Esophagus squamous epithelium (tissue), 5 donors: Measurements from ENCODE around the gene CELF2. TPM values are rescaled to one million over a fixed set of nuclear protein-coding genes. Genes with fewer than 3 reads are reported as not detected.

Experiments used
- DNase-seq: peaks from one replicate; lab custom pipeline; 2025; lab: John Stamatoyannopoulos, UW
- H3K27ac ChIP-seq, 4 donors: fragments of 200-600 bp; sonication (generic); one replicate each; pipeline ENCODE4 v1.5.1; 2016 to 2019; ENCODE audit warnings: mild to moderate bottlenecking in 1 of 4
- H3K27me3 ChIP-seq, 4 donors: fragments of 200-600 bp; sonication (generic); 1 replicate in 3 of 4; 2 replicates in 1 of 4; pipeline versions ENCODE4 v1.5.1 to v1.6.0; 2017 to 2021; ENCODE audit warnings: antibody characterized with exemption in 1 of 4
- H3K36me3 ChIP-seq, 3 donors: fragments of 200-600 bp; sonication (generic); one replicate each; pipeline ENCODE4 v1.5.1; 2016 to 2019
- H3K4me1 ChIP-seq, 3 donors: fragments of 200-600 bp; sonication (generic); one replicate each; pipeline ENCODE4 v1.5.1; 2017 to 2019
- H3K4me3 ChIP-seq, 4 donors: fragments of 200-600 bp; sonication (generic); 1 replicate in 3 of 4; 2 replicates in 1 of 4; pipeline ENCODE4 v1.5.1; 2016 to 2019; ENCODE audit warnings: mild to moderate bottlenecking in 2 of 4, moderate library complexity in 1 of 4
- H3K9me3 ChIP-seq, 3 donors: fragments of 200-600 bp; sonication (generic); one replicate each; pipeline ENCODE4 v1.5.1; 2016 to 2019
- POLR2A ChIP-seq, 4 donors: fragments of 450-650 bp; IDR thresholded peaks; one replicate each; pipeline ENCODE4 v1.6.1; 2017; ENCODE audit warnings: antibody characterized with exemption in 4 of 4, mild to moderate bottlenecking in 4 of 4, moderate library complexity in 3 of 4
- WGBS, 2 donors: methylation state at CpG; one replicate each; pipeline ENCODE4 v1.1.5; 2018; 5-methylcytosine and 5-hydroxymethylcytosine counted together
- intact Hi-C: fragments of 100-400 bp; cut with DNase I; formaldehyde crosslinking; loops from one replicate; pipeline ENCODE4 v1.15.0; 2022
- total RNA-seq, 4 donors: library from RNA; depleted of rRNA; stranded (reverse); fragments of >200 nt; gene quantifications; one replicate each; pipeline ENCODE4 v1.1.0, GENCODE V29; 2016
- TF ChIP-seq, protein P1 (sequence below), 6 experiments: fragments of 450-650 bp in 4 of 6; fragments of 200-600 bp in 2 of 6; sonication (generic) in 2 of 6; IDR thresholded peaks; one replicate each; pipeline ENCODE4 v1.5.1; 2016 to 2019; ENCODE audit warnings: antibody characterized with exemption in 6 of 6, mild to moderate bottlenecking in 4 of 6, moderate library complexity in 4 of 6
- donor health status: DM: yes; HTN: yes; CAD: no.

Gene CELF2
- total RNA-seq, 4 donors from 2014 or later: 4.2 to 62.4 (median 13.5) TPM

DNA sequence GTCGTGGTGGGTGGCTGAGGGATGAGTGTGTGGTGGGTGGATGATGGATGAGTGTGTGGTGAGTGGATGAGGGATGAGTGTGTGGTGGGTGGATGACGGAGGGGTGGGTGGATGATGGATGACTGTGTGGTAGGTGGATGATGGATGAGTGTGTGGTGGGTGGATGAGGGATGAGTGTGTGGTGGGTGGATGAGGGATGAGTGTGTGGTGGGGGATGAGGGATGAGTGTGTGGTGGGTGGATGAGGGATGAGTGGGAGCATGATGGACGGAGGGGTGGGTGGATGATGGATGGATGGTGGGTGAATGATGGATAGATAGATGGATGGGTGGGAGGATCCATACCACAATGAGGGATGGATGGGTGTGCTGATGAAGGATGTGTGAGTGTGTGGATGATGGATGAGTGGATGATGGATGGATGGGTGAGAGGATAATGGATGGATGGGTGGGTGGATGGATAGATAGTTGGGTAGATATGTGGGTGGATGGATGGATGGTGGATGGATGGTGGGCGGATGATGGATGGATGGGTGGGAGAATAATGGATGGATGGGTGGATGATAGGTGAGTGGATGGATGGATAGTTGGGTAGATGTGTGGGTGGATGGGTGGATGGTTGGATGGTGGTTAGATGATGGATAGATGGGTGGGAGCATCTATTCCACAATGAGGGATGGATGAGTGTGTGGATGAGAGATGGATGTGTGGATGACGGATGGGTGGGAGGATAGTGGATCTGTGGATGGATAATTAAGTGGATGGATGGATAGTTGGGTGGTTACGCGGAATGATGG is 266.8 kb downstream of the CELF2 start:
- TF ChIP-seq, protein P1, sequence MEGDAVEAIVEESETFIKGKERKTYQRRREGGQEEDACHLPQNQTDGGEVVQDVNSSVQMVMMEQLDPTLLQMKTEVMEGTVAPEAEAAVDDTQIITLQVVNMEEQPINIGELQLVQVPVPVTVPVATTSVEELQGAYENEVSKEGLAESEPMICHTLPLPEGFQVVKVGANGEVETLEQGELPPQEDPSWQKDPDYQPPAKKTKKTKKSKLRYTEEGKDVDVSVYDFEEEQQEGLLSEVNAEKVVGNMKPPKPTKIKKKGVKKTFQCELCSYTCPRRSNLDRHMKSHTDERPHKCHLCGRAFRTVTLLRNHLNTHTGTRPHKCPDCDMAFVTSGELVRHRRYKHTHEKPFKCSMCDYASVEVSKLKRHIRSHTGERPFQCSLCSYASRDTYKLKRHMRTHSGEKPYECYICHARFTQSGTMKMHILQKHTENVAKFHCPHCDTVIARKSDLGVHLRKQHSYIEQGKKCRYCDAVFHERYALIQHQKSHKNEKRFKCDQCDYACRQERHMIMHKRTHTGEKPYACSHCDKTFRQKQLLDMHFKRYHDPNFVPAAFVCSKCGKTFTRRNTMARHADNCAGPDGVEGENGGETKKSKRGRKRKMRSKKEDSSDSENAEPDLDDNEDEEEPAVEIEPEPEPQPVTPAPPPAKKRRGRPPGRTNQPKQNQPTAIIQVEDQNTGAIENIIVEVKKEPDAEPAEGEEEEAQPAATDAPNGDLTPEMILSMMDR (IDR thresholded peaks at IDR 0.05): no peak
- TF ChIP-seq POLR2A (IDR thresholded peaks at IDR 0.05): no peak
- H3K27ac ChIP-seq: no peak overlapping the region
- peaks cover 3 to 46% (median 5%) of the 10 kb centered on the region in 3 donors for H3K36me3 ChIP-seq
- intact Hi-C loops: no loop called here
- H3K27me3 ChIP-seq: no peaks in the 10 kb centered on the region
- DNase-seq: no peak
- WGBS, 2 donors: 78 to 79% methylated on average over 7 of the region's 7 CpGs
- no peak overlapping the region for H3K4me3 ChIP-seq
- H3K9me3 ChIP-seq: no peaks in the 10 kb centered on the region
- H3K4me1 ChIP-seq: no peaks in the 10 kb centered on the region

DNA sequence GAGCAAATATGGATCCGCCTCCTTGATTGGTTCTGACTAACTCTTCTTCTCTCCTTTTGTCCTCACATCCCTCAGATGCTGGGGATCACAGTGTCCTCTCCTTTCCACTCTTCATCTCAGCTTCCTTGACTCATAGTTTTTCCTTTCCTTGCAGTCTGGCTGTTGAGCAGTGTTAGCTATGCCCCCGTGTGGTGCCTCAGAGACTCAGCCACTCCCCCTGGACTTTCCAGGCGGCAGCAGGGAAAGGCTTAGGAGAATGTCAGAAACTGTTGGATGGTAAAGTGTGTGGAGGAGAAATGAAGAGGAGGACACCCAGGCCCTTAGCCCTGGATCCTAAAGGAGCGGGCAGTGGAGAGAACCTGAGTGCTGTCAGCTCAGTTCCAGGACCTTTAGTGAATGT is 267.5 kb downstream of the CELF2 start:
- Histone ChIP-seq H3K27ac (no peak overlapping the region), H3K9me3 (no peaks in the 10 kb centered on the region), H3K4me3 (no peak overlapping the region), H3K4me1 (no peaks in the 10 kb centered on the region), H3K27me3 (no peaks in the 10 kb centered on the region), H3K36me3 (peaks cover 3 to 44% (median 5%) of the 10 kb centered on the region in 3 donors)
- DNase-seq: no peak
- intact Hi-C loops: no loop called here
- no peak for TF ChIP-seq POLR2A (IDR thresholded peaks at IDR 0.05)
- TF ChIP-seq, protein P1 (IDR thresholded peaks at IDR 0.05): no peak
- WGBS, 2 donors: 84 to 98% methylated on average over 2 to 3 of the region's 4 CpGs

DNA sequence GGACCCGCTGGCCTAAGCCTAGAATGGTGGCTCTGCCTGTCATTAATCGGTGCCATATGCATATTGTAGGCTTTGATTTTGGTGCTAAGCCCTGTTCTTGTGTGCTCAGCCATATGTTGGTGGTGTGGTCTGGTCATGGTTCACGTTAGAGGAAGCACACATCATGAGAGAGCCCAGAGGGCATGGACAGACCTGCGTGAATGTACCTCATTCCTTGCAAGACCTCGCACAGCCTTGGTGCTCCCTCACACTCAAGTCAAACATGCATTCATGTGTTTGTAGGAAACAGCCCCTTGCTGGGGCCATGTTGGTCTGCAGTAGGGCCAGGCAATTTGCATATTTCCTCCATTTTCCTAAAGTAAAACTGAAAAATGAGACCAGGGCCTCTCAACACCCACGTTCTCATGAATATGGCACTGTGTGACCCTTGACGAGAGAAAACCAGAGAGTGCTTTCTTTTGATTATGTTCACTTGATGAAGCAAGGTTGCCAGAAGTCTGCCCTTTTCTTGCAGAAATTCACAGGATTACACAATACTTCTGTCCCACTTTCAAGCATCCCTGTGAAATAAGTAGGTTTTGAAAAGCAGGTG is 268.7 kb downstream of the CELF2 start:
- no peak overlapping the region for H3K27ac ChIP-seq
- H3K36me3 ChIP-seq: peaks cover 3 to 38% (median 5%) of the 10 kb centered on the region in 3 donors
- 74 to 79% methylated on average over 5 to 6 of the region's 7 CpGs for WGBS, 2 donors
- intact Hi-C loops: no loop called here
- no peak for TF ChIP-seq POLR2A (IDR thresholded peaks at IDR 0.05)
- TF ChIP-seq, protein P1 (IDR thresholded peaks at IDR 0.05): no peak
- no peaks in the 10 kb centered on the region for H3K27me3 ChIP-seq
- H3K9me3 ChIP-seq: no peaks in the 10 kb centered on the region
- no peaks in the 10 kb centered on the region for H3K4me1 ChIP-seq
- no peak for DNase-seq
- no peak overlapping the region for H3K4me3 ChIP-seq

DNA sequence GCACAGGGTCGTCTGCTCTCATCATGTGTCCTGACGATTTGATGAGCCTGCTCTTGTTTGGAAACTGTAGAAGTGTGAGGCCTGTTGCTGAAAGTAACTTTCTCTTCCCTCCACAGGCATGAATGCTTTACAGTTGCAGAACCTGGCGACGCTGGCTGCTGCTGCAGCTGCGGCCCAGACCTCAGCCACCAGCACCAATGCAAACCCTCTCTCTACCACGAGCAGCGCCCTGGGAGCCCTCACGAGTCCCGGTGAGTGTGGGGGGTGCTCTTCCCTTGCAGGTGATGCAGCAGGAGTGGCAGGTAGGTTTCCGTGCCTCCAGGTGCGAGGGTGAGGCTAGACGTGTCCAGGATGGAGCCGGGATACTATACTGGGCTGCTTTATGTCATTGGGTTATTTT is 270.6 kb downstream of the CELF2 start:
- no peak for TF ChIP-seq POLR2A (IDR thresholded peaks at IDR 0.05)
- TF ChIP-seq, protein P1 (IDR thresholded peaks at IDR 0.05): no peak
- Histone ChIP-seq H3K27ac (no peak overlapping the region), H3K4me1 (peaks cover 0 to 1% (median 0%) of the 10 kb centered on the region in 3 donors), H3K27me3 (no peaks in the 10 kb centered on the region), H3K9me3 (no peaks in the 10 kb centered on the region), H3K36me3 (peaks cover 0 to 38% (median 3%) of the 10 kb centered on the region in 3 donors), H3K4me3 (no peak overlapping the region)
- intact Hi-C loops: no loop called here
- no peak for DNase-seq
- 79 to 86% methylated on average over 9 to 12 of the region's 13 CpGs for WGBS, 2 donors
